GM21515 (cell line): ENCODE data around the gene NRXN3.
"Not testable (repeated sequence)": the region's sequence is repeated elsewhere in the genome, so short reads cannot be mapped to it uniquely, and the experiment has no call there.

Experiments used
- ATAC-seq: cut with Tn5 transposase; IDR thresholded peaks from one replicate; pipeline ENCODE4 v1.9.1; 2021; ENCODE audit not compliant: unreplicated experiment

Gene NRXN3

GRCh38 chr14:79735121-79735520 is 1564.9 kb downstream of the NRXN3 start:
- ATAC-seq: no peak

GRCh38 chr14:79740066-79740601 is 1570.0 kb downstream of the NRXN3 start:
- ATAC-seq: no peak

- no peak for ATAC-seq
These were observed 1572.0 kb downstream of the NRXN3 start for GRCh38 chr14:79742142-79742541.

GRCh38 chr14:79745046-79745445 is 1574.9 kb downstream of the NRXN3 start:
- ATAC-seq: no peak

DNA sequence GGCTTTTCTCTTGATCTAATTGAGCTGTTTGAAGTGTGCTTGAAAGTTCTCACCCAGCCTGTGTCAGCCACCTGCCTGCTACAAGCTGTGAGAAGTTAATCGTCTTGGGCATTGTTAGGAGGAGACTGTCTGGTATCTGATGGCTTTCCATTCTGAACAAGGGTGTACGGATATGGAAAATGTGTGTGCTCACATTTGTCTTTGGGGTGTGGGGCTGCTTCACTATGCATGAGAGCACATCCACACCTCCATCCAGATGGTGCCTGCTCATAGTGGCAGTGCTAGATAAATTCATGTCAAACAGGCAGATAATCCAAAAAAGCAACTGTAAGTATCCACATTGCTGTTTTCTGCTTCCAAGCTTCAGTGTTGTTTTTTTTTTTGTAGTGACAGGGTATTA is 1578.9 kb downstream of the NRXN3 start:
- ATAC-seq: no peak

- no peak for ATAC-seq
These were observed 1588.8 kb downstream of the NRXN3 start for GRCh38 chr14:79758985-79759384.

DNA sequence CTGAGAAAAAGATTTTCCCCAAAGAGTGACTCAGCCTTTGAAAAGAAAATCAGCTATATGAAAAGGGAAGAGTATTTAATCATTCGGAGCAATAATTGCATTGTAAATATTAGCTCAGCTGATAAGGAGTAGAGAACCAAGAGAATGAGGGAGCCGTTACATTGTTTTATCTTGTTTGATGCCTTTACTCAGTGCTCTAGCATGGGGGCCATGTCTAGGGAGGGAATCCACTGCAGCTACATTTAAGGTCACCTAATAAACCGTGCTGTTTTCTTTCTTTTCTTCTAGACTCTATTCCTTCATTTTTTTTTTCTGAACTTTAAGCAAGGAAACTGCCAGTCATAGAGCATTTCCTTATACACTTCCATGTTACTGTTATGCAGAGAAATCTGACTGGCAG is 1594.2 kb downstream of the NRXN3 start:
- no peak for ATAC-seq

DNA sequence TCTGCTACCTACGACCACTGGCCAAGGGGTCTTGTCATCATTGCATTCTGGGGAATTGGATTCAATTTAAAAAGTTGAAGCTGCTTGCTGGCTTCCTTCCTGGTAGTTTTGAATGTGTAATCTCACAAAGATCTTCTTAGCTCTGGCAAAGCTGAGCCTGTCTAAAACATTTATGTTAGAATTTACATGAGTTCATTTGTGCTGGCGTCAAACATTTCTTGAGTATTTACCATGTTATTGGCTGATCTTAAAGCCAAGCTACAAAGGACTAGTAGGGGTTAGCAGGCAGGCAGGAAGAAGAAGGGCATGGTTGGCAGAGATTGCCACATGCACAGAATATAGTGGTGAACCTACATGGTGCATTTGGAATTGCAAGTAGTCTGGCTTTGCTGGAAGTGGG is 1596.3 kb downstream of the NRXN3 start:
- no peak for ATAC-seq

GRCh38 chr14:79767251-79767650 is 1597.1 kb downstream of the NRXN3 start:
- ATAC-seq: no peak

- ATAC-seq: not testable (repeated sequence)
These were observed 1597.5 kb downstream of the NRXN3 start for GRCh38 chr14:79767721-79768120.

DNA sequence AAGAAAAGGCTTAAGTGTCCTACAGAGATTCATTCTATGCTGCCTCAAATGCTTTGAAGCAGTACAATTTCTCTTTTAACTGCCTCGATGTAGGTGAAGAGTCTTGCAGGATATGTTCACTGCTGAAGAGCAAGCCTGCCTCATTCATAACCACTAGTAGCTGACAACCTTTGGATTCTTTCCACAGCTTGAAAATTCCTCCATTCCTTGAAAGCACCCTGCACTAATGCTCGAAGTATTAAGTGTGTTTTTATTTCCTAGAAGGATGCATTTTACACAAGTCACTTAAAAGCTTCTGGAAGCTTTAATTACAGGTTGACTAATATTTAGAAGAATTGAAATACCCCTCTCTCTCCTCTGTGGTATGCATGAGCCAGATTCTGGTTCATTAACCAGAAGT is 1611.7 kb downstream of the NRXN3 start:
- ATAC-seq: no peak

DNA sequence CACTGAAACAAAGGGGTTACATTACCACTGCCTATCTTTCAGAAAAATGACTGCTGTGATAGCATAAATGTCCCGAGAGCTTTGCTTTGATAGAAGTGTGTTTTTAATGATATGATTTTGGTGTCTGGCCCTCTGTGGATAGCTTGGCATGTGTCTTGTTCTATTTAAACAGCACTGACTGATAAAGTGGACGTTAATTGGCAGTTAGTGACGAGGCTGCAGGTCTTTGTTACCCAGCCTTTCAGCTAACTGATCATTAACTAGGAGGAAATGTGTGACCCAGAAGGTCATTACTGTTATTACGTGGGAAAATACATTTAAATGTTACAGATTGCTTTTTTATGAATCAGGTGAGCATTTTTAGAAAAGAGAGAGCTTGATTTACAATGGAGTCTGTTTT is 1612.9 kb downstream of the NRXN3 start:
- no peak for ATAC-seq

- no peak for ATAC-seq
These were observed 1616.3 kb downstream of the NRXN3 start for GRCh38 chr14:79786522-79786921.

GRCh38 chr14:79788346-79788745 is 1618.2 kb downstream of the NRXN3 start:
- ATAC-seq: no peak

GRCh38 chr14:79791055-79791732 is 1621.0 kb downstream of the NRXN3 start:
- ATAC-seq: no peak

GRCh38 chr14:79802093-79802492 is 1631.9 kb downstream of the NRXN3 start:
- ATAC-seq: no peak

DNA sequence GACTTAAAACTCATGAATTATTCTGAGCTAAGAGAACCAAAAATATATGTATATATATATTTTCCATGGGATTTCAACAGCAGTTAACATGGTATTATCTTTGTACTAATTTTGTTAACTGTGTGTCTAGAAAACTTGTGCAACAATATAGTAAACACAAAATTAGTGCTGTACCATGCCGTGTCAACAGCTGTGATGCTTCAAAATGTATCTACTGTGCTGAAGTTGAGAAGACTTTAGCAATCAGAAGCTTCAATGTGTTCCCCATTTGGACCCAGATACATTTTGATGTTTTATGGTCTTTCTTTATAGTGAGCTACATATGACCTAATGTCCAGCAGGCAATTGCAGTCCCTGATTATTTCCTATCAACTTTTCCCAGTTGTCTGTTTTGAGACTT is 1635.5 kb downstream of the NRXN3 start:
- ATAC-seq: no peak

- ATAC-seq: no peak
These were observed 1639.9 kb downstream of the NRXN3 start for GRCh38 chr14:79809849-79810612.

- ATAC-seq: no peak
These were observed 1650.8 kb downstream of the NRXN3 start for GRCh38 chr14:79820866-79821535.

DNA sequence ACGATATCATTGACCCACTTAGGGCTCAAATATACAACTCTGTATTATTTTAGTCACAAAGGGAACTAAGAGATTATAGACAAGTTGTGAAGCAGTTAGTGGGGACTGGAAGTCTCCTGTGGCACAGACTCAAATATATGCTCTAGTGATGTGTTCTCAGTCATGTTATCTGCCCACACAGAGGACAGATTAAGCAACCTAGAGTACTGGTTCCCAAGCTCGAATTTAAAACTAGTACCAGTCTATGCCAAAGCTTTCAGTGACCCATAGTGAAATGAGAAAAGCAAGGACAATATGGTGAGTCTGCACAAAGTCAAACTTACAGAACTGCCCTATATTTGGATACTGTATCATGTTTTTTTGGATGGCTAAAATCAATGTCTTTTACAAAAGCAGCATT is 1651.9 kb downstream of the NRXN3 start:
- no peak for ATAC-seq

- no peak for ATAC-seq
These were observed 1654.9 kb downstream of the NRXN3 start for GRCh38 chr14:79825046-79825521.

DNA sequence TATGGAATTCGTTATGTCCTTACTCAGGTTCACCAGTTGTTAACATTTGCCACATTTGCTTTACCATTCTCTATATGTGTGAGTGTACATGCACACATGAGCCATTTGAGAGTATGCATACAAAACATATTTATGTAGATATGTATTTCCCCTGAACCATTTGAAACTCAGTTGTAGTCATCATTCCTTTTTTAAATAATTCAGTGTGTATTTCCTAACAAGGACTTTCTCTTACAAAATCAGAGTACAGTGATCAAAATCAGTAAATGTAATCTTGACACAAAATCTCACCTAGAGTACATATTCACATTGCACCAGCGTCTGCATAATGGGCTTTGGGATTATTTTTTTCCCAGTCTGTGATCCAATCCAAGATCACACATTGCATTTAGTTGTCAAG is 1656.2 kb downstream of the NRXN3 start:
- ATAC-seq: no peak
